DOHH2 (cell line): Measurements from ENCODE around the gene CST3.
"Not testable (repeated sequence)": the region's sequence is repeated elsewhere in the genome, so short reads cannot be mapped to it uniquely, and the experiment has no call there.

Experiments used
- H3F3A ChIP-seq: fragments of 200-600 bp; sonication (generic), shearing (Covaris generic); 2 replicates; pipeline ENCODE4 v1.6.0; 2016; ENCODE audit warnings: antibody characterized with exemption, mild to moderate bottlenecking; ENCODE audit not compliant: control insufficient read depth, insufficient read depth
- H3K27ac ChIP-seq: fragments of 200-600 bp; sonication (generic); 2 replicates; pipeline ENCODE4 v1.5.1; 2014; ENCODE audit warnings: low read depth, mild to moderate bottlenecking, low read length, moderate library complexity
- H3K27me3 ChIP-seq: fragments of 200-600 bp; sonication (generic); 2 replicates; pipeline ENCODE4 v1.6.1; 2014; ENCODE audit warnings: mild to moderate bottlenecking, low read length, mixed read lengths; ENCODE audit not compliant: control insufficient read depth
- H3K36me3 ChIP-seq: fragments of 200-600 bp; sonication (generic); 2 replicates; pipeline ENCODE4 v1.6.1; 2014; ENCODE audit warnings: mild to moderate bottlenecking, low read length, moderate library complexity, mixed read lengths; ENCODE audit not compliant: control insufficient read depth
- H3K4me1 ChIP-seq: fragments of 200-600 bp; sonication (generic); 2 replicates; pipeline ENCODE4 v1.6.1; 2014; ENCODE audit warnings: mild to moderate bottlenecking, low read length, mixed read lengths; ENCODE audit not compliant: control insufficient read depth
- H3K4me2 ChIP-seq: fragments of 200-600 bp; sonication (generic); 2 replicates; pipeline ENCODE4 v1.6.0; 2014; ENCODE audit warnings: mild to moderate bottlenecking, low read length, moderate library complexity
- H3K4me3 ChIP-seq: fragments of 200-600 bp; sonication (generic); 2 replicates; pipeline ENCODE4 v1.5.1; 2014; ENCODE audit warnings: mild to moderate bottlenecking, low read length, mixed read lengths
- H3K79me2 ChIP-seq: fragments of 200-600 bp; sonication (generic); 2 replicates; pipeline ENCODE4 v1.6.1; 2014; ENCODE audit warnings: mild to moderate bottlenecking, low read length, mixed read lengths; ENCODE audit not compliant: control insufficient read depth
- H3K9me2 ChIP-seq: fragments of 200-600 bp; sonication (generic); replicated peaks from 2 replicates; pipeline ENCODE4 v1.6.1; 2014; ENCODE audit warnings: mild to moderate bottlenecking, low read length, mixed read lengths; ENCODE audit not compliant: control insufficient read depth
- H3K9me3 ChIP-seq: fragments of 200-600 bp; sonication (generic); 2 replicates; pipeline ENCODE4 v1.6.1; 2014; ENCODE audit warnings: antibody characterized with exemption, low read length, mixed read lengths; ENCODE audit not compliant: control insufficient read depth, insufficient read depth
- H4K20me1 ChIP-seq: fragments of 200-600 bp; sonication (generic); 2 replicates; pipeline ENCODE4 v1.6.0; 2014; ENCODE audit warnings: low read depth, mild to moderate bottlenecking, antibody characterized with exemption, low read length, moderate library complexity; ENCODE audit not compliant: control insufficient read depth, insufficient read depth
- EZH2phosphoT487 ChIP-seq: fragments of 200-600 bp; sonication (generic); IDR thresholded peaks from 2 replicates; pipeline ENCODE4 v1.6.1; 2017; ENCODE audit warnings: borderline replicate concordance, mild to moderate bottlenecking, antibody characterized with exemption, low read length, moderate library complexity, mixed read lengths
- TF ChIP-seq, protein P1 (sequence below): fragments of 200-600 bp; sonication (generic); IDR thresholded peaks from one replicate; pipeline ENCODE4 v1.5.1; 2014; ENCODE audit warnings: antibody characterized with exemption, mild to moderate bottlenecking, low read depth, low read length; ENCODE audit not compliant: poor library complexity, severe bottlenecking

CST3 gene, protein sequence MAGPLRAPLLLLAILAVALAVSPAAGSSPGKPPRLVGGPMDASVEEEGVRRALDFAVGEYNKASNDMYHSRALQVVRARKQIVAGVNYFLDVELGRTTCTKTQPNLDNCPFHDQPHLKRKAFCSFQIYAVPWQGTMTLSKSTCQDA

DNA sequence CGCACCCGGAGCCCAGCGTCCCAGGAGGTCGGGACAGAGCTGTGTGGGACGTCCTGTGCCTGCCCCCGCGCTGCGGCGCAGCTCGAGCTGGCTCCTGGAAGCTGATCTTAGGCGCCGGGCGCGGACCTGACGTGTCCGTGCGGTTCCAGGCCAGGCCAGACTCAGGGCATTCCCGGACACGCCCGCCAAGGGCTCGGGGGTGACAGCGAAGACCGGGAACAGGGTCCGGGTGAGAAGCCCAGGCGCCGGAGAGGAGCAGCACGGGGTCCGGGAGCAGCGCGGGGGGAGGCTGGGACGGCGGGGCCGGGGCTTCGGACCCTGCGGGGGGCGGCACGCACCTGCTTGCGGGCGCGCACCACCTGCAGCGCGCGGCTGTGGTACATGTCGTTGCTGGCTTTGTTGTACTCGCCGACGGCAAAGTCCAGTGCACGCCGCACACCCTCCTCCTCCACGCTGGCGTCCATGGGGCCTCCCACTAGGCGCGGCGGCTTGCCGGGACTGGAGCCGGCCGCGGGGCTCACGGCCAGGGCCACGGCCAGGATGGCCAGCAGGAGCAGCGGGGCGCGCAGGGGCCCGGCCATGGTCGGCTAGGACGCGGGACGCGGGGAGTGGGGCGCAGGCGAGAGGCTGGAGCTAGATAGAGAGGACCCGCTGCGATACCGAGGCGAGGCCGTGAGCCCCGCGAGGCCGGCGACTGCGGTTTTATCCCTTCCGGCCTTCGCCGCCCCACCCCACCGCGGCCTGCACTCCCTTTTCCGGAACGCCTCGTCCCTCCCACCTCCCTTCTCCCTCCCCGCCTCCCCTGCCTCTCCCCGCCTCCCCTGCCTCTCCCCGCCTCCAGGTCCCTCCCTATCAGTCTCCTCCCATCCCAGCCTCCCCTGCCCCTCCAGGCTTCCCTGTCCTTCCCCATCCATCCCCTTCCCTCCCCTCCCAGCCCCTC lies at the start of gene CST3:
Gene CST3, minus strand, starts transcription at position 674 of the 940 bp plus-strand sequence. Its CDS starts 93 bp downstream, at position 581.
- Histone ChIP-seq H3K36me3 (no peaks in the 10 kb centered on the region), H3K27ac (no peak within 1 kb of the TSS), H3F3A (no peaks in the 10 kb centered on the region), H3K27me3 (no peaks in the 10 kb centered on the region), H3K9me3 (no peaks in the 10 kb centered on the region), H3K4me3 (no peak within 1 kb of the TSS), H3K4me2 (no peak within 1 kb of the TSS), H3K4me1 (no peaks in the 10 kb centered on the region), H3K9me2 (no peaks in the 10 kb centered on the region), H4K20me1 (no peaks in the 10 kb centered on the region), H3K79me2 (no peaks in the 10 kb centered on the region)
- TF ChIP-seq, protein P1, sequence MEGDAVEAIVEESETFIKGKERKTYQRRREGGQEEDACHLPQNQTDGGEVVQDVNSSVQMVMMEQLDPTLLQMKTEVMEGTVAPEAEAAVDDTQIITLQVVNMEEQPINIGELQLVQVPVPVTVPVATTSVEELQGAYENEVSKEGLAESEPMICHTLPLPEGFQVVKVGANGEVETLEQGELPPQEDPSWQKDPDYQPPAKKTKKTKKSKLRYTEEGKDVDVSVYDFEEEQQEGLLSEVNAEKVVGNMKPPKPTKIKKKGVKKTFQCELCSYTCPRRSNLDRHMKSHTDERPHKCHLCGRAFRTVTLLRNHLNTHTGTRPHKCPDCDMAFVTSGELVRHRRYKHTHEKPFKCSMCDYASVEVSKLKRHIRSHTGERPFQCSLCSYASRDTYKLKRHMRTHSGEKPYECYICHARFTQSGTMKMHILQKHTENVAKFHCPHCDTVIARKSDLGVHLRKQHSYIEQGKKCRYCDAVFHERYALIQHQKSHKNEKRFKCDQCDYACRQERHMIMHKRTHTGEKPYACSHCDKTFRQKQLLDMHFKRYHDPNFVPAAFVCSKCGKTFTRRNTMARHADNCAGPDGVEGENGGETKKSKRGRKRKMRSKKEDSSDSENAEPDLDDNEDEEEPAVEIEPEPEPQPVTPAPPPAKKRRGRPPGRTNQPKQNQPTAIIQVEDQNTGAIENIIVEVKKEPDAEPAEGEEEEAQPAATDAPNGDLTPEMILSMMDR: no peak
- no peak for TF ChIP-seq EZH2phosphoT487

DNA sequence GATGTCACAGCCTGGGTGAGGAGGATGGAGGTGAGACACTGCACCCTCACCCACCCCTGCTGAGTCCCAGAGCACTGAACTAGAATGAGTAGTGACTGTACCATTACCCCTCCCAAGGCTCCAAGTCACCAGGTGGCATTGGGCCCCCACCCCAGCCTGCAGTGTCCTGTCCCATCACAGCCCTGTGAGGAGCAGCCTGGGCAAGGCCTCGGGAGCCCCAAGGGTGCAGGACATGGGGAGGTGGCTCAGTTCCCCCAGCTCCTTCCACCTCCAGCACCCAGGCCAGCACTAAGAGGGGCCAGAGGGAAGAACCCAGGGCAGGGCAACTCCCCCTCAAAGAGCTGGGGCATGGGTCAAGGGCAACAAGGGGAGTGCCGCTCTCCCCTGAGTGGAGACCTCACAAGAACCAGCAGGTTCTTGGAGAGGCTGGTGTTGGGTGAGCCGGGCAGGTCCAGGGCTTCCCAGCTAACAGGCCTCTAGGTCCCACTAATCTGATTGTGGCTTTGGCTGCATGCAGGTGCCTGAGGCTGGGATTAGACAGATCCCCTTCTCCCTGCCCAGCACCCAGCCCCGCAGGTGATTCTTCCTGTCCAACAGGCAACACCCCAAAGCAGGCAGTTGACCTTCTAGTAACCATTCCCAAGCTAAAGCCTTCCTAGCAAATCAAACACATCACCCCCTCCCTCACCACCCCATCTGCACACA lies 48.4 kb upstream of the CST3 start:
- Histone ChIP-seq H3K4me1 (no peaks in the 10 kb centered on the region), H3K27me3 (no peaks in the 10 kb centered on the region), H3K9me2 (no peaks in the 10 kb centered on the region), H4K20me1 (no peaks in the 10 kb centered on the region), H3F3A (no peaks in the 10 kb centered on the region), H3K9me3 (no peaks in the 10 kb centered on the region), H3K27ac (no peak overlapping the region), H3K79me2 (no peaks in the 10 kb centered on the region), H3K4me2 (no peak overlapping the region), H3K36me3 (no peaks in the 10 kb centered on the region), H3K4me3 (no peak overlapping the region)
- TF ChIP-seq, protein P1: no peak
- TF ChIP-seq EZH2phosphoT487: no peak

- not testable (repeated sequence) for H3K4me3 ChIP-seq, H3K27me3 ChIP-seq, H3K4me1 ChIP-seq, H3K27ac ChIP-seq, H3F3A ChIP-seq, H3K36me3 ChIP-seq, H3K4me2 ChIP-seq, H4K20me1 ChIP-seq, H3K79me2 ChIP-seq, H3K9me3 ChIP-seq, H3K9me2 ChIP-seq
Measured at GRCh38 chr20:23685529-23685896, 47.8 kb upstream of the CST3 start.

DNA sequence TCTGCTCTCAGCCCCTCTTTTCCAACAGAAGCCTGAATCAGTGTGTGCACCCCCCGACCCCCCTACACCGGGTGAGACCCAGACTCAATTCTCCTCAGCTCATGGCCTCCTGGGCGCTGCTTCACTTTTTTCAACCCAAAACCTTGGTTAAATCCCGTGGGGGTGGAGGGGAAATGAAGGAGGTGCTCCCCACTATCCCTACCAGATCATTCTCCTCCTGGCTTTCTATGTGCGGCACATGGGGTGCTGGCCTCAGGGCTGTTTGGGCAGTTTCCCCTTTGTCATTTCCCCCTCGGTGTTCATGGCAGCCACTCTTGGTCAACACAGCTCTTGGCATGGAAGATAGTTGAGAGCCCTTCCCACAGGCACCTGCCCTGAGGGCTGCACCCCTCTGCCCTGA lies 46.5 kb upstream of the CST3 start:
- Histone ChIP-seq H3K9me3 (no peaks in the 10 kb centered on the region), H3K27ac (no peak overlapping the region), H4K20me1 (no peaks in the 10 kb centered on the region), H3K27me3 (no peaks in the 10 kb centered on the region), H3K4me2 (no peak overlapping the region), H3K4me1 (no peaks in the 10 kb centered on the region), H3F3A (no peaks in the 10 kb centered on the region), H3K9me2 (no peaks in the 10 kb centered on the region), H3K36me3 (no peaks in the 10 kb centered on the region), H3K79me2 (no peaks in the 10 kb centered on the region), H3K4me3 (no peak overlapping the region)
- no peak for TF ChIP-seq EZH2phosphoT487
- TF ChIP-seq, protein P1: no peak
